GM12873 (cell line): ENCODE results near the gene MKRN2OS.

ENCODE experiments used
- TF ChIP-seq, protein P1 (sequence below): IDR thresholded peaks from 2 replicates; pipeline ENCODE4 v1.5.1; 2012; ENCODE audit warnings: low read depth, mild to moderate bottlenecking, moderate library complexity, low read length, control low read depth; ENCODE audit not compliant: insufficient read depth; ENCODE audit errors: missing control alignments

Gene MKRN2OS

DNA sequence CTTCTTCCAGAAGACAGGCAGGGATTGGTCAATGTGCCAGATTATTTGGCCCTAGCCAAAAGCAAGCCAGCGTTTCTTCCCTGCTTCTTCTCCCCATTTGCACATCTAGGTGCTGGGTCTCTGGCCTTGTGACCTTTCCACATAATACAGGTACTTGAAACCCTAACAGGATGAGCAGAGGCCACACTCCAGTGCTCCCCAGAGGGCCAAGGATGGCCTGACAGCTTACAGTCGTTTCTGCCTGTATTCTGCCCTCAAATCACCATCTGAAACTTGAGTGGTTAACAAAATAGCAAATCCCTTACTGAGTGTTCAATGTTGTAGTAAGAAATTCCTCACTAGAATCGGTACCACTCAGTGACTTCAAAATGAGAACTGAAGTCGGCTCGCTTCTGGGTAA, 40.7 kb upstream of the MKRN2OS start:
- TF ChIP-seq, protein P1, sequence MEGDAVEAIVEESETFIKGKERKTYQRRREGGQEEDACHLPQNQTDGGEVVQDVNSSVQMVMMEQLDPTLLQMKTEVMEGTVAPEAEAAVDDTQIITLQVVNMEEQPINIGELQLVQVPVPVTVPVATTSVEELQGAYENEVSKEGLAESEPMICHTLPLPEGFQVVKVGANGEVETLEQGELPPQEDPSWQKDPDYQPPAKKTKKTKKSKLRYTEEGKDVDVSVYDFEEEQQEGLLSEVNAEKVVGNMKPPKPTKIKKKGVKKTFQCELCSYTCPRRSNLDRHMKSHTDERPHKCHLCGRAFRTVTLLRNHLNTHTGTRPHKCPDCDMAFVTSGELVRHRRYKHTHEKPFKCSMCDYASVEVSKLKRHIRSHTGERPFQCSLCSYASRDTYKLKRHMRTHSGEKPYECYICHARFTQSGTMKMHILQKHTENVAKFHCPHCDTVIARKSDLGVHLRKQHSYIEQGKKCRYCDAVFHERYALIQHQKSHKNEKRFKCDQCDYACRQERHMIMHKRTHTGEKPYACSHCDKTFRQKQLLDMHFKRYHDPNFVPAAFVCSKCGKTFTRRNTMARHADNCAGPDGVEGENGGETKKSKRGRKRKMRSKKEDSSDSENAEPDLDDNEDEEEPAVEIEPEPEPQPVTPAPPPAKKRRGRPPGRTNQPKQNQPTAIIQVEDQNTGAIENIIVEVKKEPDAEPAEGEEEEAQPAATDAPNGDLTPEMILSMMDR = no peak

DNA sequence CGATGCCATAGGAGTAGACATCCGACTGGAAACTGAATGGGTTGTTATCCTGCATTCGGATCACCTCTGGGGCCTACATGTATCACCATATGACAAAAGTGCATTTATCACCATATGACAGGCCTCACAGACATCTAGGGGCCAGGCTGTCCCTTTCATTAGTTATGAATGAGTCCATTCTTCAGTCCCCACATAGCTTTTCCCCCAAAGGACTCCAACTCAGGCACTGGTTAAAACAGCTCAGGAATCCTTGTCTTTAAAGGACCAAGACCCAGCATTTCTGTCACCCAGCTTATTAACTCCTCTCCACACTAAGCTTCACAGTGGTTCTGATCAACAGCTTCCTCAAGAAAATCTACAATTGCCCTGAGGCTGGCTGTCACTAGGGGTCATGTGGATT, 39.9 kb upstream of the MKRN2OS start:
- TF ChIP-seq, protein P1 = no peak

DNA sequence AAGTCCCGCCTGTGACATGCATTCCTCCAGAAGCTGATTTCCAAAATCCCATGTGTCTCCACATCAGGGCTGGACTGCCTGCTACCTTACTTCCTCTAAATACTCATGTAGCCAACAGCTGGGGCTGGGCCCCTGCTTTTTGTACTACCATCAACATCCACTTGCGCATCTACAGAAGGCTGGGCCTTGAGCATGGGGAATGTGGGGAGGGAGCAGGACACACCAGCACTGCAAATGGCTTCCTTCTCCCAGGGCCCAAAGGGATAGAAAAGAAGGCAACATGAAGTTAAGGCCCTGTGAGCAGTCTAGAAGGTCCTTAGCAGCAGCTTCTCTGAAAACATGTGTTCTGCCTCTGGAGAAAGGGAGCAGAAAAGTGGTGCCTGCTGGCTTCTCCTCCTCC, 38.8 kb upstream of the MKRN2OS start:
- TF ChIP-seq, protein P1 = no peak

DNA sequence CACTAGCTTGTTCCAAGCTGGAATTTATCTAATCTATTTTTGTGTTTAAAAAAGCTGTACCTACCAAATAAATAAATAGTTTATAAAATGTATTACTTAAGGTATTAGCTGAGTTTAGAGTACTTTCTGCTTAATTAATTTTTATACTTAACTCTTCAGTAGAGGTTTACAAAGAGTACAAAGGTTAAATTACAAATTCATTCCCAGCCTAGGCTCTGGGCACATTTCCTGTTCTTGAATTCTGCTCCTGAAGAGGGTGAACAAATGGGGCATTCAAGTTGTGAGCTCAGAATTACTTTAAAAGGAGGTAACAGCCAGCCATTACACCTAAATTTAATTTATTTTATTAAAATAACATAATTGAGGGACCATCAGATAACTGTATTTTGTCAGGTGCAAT, 38.0 kb upstream of the MKRN2OS start:
- TF ChIP-seq, protein P1 = no peak

DNA sequence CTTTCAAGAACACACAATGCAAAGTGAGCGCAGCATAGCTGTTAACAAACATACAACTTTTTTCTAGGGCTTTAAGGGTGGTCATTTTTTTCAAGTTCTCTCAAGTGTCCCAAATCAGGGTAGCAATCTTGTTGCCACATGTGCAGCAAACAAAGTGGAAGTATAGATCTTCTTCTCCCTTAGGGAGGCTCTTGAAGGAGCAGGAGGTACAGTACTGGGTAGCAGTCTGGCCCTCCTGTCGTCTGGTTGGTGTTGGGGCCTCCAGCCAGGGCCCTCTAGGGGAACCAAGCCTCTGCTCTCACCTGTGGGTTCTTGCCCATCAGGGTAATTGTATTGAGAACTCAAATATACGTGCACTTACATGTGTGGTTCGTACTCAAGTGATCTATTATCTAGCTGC, 37.4 kb upstream of the MKRN2OS start:
- TF ChIP-seq, protein P1 = no peak

DNA sequence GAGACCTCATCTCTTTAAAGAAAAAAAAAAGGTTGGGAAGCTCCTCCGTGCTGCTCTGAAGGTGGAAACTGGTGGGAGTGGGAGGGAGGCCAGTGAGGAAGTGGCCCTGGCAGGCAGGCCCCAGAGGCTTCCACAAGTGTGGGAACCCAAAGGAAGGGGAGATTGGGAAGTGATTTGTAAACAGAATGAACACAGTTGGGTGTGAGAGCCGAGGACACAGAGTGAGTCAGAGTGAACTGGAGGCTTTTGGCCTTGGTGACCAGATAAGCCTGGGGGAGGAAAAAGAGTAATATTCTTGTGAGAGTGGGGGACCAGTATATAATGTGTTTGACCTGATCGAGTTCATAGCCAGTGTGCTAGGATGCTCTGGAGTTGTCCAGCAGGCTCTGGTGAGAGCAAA, 34.6 kb upstream of the MKRN2OS start:
- TF ChIP-seq, protein P1 = no peak

DNA sequence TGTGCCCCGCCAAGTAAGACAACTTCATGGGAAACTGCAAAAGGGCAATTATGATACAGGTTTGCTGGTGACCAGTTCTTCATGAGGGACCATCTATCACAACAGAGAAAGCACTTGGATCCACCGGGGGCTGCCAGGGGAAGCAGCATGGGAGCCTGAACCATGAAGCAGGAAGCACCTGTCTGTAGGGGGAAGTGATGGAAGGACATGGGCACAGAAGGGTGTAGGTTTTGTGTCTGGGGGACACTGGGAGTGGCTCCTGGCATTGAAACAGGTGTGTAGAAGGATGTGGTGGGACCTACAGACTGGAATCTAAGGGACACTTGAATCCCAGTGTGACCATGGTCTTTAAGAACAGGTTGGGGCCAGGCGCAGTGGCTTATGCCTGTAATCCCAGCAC, 34.2 kb upstream of the MKRN2OS start:
- TF ChIP-seq, protein P1 = no peak

DNA sequence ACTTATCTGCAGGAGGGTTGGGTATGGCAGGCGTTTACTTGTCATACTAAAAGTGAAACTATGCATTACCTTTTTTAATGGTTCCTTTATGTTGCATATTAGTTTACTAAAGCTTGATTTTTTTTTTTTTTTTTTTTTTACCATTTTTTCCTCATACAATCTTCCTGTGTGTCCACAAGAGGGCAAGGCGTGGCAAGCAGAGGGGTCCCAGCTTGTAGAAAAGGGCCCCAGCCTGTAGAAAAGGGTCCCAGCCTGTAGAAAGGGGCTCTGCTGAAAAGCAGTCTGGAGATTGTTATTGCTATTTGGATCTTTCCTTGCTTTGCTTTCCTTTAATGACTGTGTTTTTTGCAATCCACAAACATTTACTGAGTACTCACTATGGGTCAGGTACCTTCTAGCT, 33.4 kb upstream of the MKRN2OS start:
- TF ChIP-seq, protein P1 = peak; percentile 29
